Measurements from ENCODE around the gene SPCS3.

Gene SPCS3

DNA sequence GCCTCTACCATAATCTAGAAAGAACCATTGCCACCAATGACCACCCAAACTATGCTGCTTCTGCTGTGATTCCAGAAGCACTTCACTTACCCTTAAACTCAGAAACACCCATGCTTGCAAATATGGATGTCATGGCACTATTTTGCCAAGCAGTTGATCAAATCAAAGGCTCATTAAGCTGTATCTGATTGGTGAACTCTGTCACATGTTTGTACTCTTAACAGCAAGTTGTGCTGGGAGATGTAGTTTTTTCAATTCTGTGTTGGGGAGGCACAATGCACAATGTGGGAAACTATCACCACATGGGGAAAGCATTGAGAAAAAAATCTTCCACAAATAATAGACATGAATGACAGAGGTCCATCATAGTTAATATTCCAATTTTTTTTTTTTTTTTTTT lies 19.2 kb upstream of the SPCS3 start:
- no peak overlapping the region for H2AK5ac ChIP-seq (ENCODE audit: low read depth, low read length)
- H4K91ac ChIP-seq (ENCODE audit: low read depth, low read length, poor library complexity) = no peak overlapping the region
- H3K79me1 ChIP-seq (ENCODE audit: low read depth, low read length) = no peaks in the 10 kb centered on the region
- H2AFZ ChIP-seq (ENCODE audit: low read length) = no peak overlapping the region
- DNase-seq (ENCODE audit: low spot score) = no peak
- no peak overlapping the region for H3K4ac ChIP-seq (ENCODE audit: low read length)
- no peak overlapping the region for H2BK12ac ChIP-seq (ENCODE audit: low read length)
- no peaks in the 10 kb centered on the region for H3K9me3 ChIP-seq (replicated peaks in 1 of 2; ENCODE audit: control insufficient read depth in 2 of 2, insufficient read depth in 1 of 2, low read depth in 1 of 2, low read length in 2 of 2)
- H3K23ac ChIP-seq (ENCODE audit: low read depth, low read length, poor library complexity) = no peak overlapping the region
- no peak overlapping the region for H2BK120ac ChIP-seq (ENCODE audit: low read depth, low read length)
- no peak overlapping the region for H3K4me3 ChIP-seq (ENCODE audit: low read length in 2 of 2)
- H2BK15ac ChIP-seq (ENCODE audit: low read length) = no peak overlapping the region
- no peak overlapping the region for H3K27ac ChIP-seq (replicated peaks; ENCODE audit: low read length)
- H2BK5ac ChIP-seq (ENCODE audit: low read length) = no peak overlapping the region
- H3K18ac ChIP-seq (ENCODE audit: low read length) = no peak overlapping the region
- no peak overlapping the region for H3K14ac ChIP-seq (ENCODE audit: low read length)
- no peak overlapping the region for H3K4me2 ChIP-seq (ENCODE audit: insufficient read depth, low read length, poor library complexity, severe bottlenecking)
- no peak overlapping the region for H4K8ac ChIP-seq (ENCODE audit: low read depth, low read length)
- H3K4me1 ChIP-seq (ENCODE audit: control insufficient read depth in 2 of 2, insufficient read depth in 1 of 2, low read depth in 1 of 2, low read length in 2 of 2) = peaks cover 0 to 2% of the 10 kb centered on the region in 2 donors
- no peak overlapping the region for H3K9ac ChIP-seq (ENCODE audit: low read depth, low read length, poor library complexity)
- no peaks in the 10 kb centered on the region for H3K36me3 ChIP-seq (replicated peaks in 1 of 2; ENCODE audit: control insufficient read depth in 2 of 2, insufficient read depth in 2 of 2, low read length in 2 of 2)
- H3K27me3 ChIP-seq (ENCODE audit: control insufficient read depth in 3 of 3, insufficient read depth in 3 of 3, low read depth in 1 of 3, low read length in 3 of 3) = no peaks in the 10 kb centered on the region

DNA sequence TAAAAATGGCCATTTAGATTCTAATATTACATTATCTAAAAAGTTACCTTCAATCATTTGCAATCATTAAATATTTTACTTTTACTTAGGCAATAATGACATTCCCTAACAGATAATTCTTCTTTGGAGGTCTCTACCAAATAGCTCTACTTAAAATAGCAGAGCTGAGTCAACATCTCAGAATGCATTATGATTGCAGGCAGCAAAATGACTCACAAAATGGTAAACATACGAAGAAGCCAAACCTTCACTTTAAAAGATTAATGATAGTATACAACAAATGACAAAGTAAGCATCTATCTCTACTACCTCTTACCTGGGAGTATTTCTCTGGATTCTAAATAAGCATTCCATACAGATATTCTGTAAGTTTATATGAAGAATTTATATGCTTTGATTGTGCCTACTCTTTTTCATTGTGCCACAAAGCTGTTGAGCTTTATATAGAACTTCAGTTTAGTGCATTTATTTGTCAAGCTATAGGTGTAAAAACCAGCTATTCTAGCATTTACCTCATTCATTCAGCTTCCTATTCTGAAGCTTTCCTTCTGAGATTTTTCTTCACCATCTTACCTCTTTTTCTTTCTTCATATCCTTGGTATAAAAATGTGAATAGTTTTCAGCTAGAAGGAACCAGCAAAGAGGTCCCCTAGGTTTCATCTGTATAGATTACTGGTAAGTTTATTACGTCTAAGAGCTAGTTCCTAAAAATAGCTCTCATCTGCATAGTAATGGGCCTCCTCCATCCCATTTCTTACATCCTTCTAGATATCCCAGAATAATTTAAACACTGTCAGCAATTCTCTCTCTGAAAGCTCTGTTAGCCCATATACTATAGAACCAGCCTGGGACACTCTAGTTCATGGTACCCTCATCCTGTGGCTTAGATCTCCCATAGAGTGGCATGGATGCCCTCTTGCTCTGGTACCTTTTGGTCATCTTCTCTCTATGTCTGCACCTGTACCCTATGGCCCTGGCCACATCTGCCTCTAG lies 17.2 kb upstream of the SPCS3 start:
- Histone ChIP-seq H3K4me1 (ENCODE audit: control insufficient read depth in 2 of 2, insufficient read depth in 1 of 2, low read depth in 1 of 2, low read length in 2 of 2) (no peaks in the 10 kb centered on the region), H3K14ac (ENCODE audit: low read length) (no peak overlapping the region), H3K4me2 (ENCODE audit: insufficient read depth, low read length, poor library complexity, severe bottlenecking) (no peak overlapping the region), H2BK15ac (ENCODE audit: low read length) (no peak overlapping the region), H2BK120ac (ENCODE audit: low read depth, low read length) (no peak overlapping the region), H3K79me1 (ENCODE audit: low read depth, low read length) (no peaks in the 10 kb centered on the region), H4K8ac (ENCODE audit: low read depth, low read length) (no peak overlapping the region), H3K36me3 (replicated peaks in 1 of 2; ENCODE audit: control insufficient read depth in 2 of 2, insufficient read depth in 2 of 2, low read length in 2 of 2) (no peaks in the 10 kb centered on the region), H3K9me3 (replicated peaks in 1 of 2; ENCODE audit: control insufficient read depth in 2 of 2, insufficient read depth in 1 of 2, low read depth in 1 of 2, low read length in 2 of 2) (no peaks in the 10 kb centered on the region), H2AFZ (ENCODE audit: low read length) (no peak overlapping the region), H3K27me3 (ENCODE audit: control insufficient read depth in 3 of 3, insufficient read depth in 3 of 3, low read depth in 1 of 3, low read length in 3 of 3) (no peaks in the 10 kb centered on the region), H3K4ac (ENCODE audit: low read length) (no peak overlapping the region), H2BK5ac (ENCODE audit: low read length) (no peak overlapping the region), H3K27ac (replicated peaks; ENCODE audit: low read length) (no peak overlapping the region), H2BK12ac (ENCODE audit: low read length) (no peak overlapping the region), H2AK5ac (ENCODE audit: low read depth, low read length) (no peak overlapping the region), H4K91ac (ENCODE audit: low read depth, low read length, poor library complexity) (no peak overlapping the region), H3K4me3 (ENCODE audit: low read length in 2 of 2) (no peak overlapping the region), H3K23ac (ENCODE audit: low read depth, low read length, poor library complexity) (no peak overlapping the region), H3K18ac (ENCODE audit: low read length) (no peak overlapping the region), H3K9ac (ENCODE audit: low read depth, low read length, poor library complexity) (no peak overlapping the region)
- no CpG with 5 or more reads among the region's 2 CpGs for WGBS, 2 donors (ENCODE audit: extremely low coverage in 2 of 2, insufficient read length in 2 of 2, insufficient replicate concordance in 1 of 2)
- no peak for DNase-seq (ENCODE audit: low spot score)

DNA sequence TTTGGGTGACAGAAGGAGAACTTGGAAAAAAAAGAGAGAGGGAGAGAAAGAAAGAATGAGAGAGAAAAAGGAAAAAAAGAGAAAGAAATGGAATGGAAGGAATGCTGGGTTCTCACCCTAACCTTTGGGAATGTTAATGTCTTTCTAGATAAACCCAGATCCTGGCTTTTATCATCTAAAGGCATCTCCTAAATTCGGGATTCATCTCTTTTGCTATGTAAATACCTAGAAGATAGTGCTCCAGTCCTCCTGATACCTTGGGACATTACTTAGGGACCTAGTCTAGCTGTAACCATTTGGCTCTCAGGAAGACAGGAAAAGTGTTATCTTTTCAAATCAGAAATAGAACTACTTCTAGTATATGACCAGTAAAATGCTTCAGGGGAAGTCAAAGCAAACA lies 15.8 kb upstream of the SPCS3 start:
- H3K27ac ChIP-seq (replicated peaks; ENCODE audit: low read length) = no peak overlapping the region
- no peak overlapping the region for H2BK5ac ChIP-seq (ENCODE audit: low read length)
- no peaks in the 10 kb centered on the region for H3K79me1 ChIP-seq (ENCODE audit: low read depth, low read length)
- H3K4ac ChIP-seq (ENCODE audit: low read length) = no peak overlapping the region
- no peak overlapping the region for H3K4me3 ChIP-seq (ENCODE audit: low read length in 2 of 2)
- H2AFZ ChIP-seq (ENCODE audit: low read length) = no peak overlapping the region
- H3K9ac ChIP-seq (ENCODE audit: low read depth, low read length, poor library complexity) = no peak overlapping the region
- H3K9me3 ChIP-seq (replicated peaks in 1 of 2; ENCODE audit: control insufficient read depth in 2 of 2, insufficient read depth in 1 of 2, low read depth in 1 of 2, low read length in 2 of 2) = no peaks in the 10 kb centered on the region
- no peak overlapping the region for H4K91ac ChIP-seq (ENCODE audit: low read depth, low read length, poor library complexity)
- H3K4me2 ChIP-seq (ENCODE audit: insufficient read depth, low read length, poor library complexity, severe bottlenecking) = no peak overlapping the region
- no peaks in the 10 kb centered on the region for H3K36me3 ChIP-seq (replicated peaks in 1 of 2; ENCODE audit: control insufficient read depth in 2 of 2, insufficient read depth in 2 of 2, low read length in 2 of 2)
- H3K23ac ChIP-seq (ENCODE audit: low read depth, low read length, poor library complexity) = no peak overlapping the region
- no peaks in the 10 kb centered on the region for H3K27me3 ChIP-seq (ENCODE audit: control insufficient read depth in 3 of 3, insufficient read depth in 3 of 3, low read depth in 1 of 3, low read length in 3 of 3)
- H2AK5ac ChIP-seq (ENCODE audit: low read depth, low read length) = no peak overlapping the region
- H3K4me1 ChIP-seq (ENCODE audit: control insufficient read depth in 2 of 2, insufficient read depth in 1 of 2, low read depth in 1 of 2, low read length in 2 of 2) = no peaks in the 10 kb centered on the region
- no peak overlapping the region for H4K8ac ChIP-seq (ENCODE audit: low read depth, low read length)
- H2BK15ac ChIP-seq (ENCODE audit: low read length) = no peak overlapping the region
- WGBS, 2 donors (ENCODE audit: extremely low coverage in 2 of 2, insufficient read length in 2 of 2, insufficient replicate concordance in 1 of 2) = no CpG with 5 or more reads among the region's 1 CpG
- no peak overlapping the region for H3K14ac ChIP-seq (ENCODE audit: low read length)
- H2BK12ac ChIP-seq (ENCODE audit: low read length) = no peak overlapping the region
- H3K18ac ChIP-seq (ENCODE audit: low read length) = no peak overlapping the region
- DNase-seq (ENCODE audit: low spot score) = no peak
- no peak overlapping the region for H2BK120ac ChIP-seq (ENCODE audit: low read depth, low read length)

DNA sequence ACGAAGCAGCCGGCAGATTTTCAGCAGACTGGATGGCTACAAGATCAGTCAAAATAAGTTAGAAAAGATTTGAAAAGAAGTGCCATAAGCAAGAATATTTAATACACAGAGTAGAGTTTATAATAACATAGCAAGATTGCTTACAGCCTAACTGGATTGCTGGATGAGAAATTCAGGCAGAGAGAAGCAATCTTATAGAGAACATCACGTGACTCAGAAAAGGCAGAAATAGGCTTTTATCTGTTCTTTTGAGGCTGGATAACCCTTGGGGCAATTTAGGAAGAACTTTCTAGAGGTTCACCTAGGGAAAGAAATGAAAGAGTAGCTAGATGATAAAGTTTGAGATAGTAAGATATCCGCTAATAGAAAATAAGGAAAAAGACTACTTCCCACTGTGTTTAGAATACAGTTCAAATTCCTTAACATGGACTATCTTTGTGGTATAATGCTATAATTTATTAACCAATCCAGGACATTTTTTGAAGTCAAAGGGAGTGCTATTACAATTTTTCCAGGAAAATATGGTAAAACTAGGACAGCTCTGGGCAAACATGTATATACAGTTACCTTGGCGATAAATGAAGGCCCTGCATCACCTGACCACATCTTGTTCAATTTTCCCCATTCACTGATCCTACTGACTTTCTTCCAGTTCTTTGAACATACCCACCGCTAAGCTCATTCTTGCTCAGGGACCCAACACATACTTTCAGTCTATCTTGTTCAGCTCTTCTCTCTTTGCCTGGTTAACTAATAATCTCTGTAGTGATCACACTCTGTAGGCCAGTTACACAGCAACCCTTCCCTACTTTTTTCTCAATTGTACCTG lies 12.7 kb upstream of the SPCS3 start:
- Histone ChIP-seq H2BK12ac (ENCODE audit: low read length) (no peak overlapping the region), H3K4ac (ENCODE audit: low read length) (no peak overlapping the region), H3K4me3 (ENCODE audit: low read length in 2 of 2) (no peak overlapping the region), H4K91ac (ENCODE audit: low read depth, low read length, poor library complexity) (no peak overlapping the region), H3K79me1 (ENCODE audit: low read depth, low read length) (no peaks in the 10 kb centered on the region), H3K23ac (ENCODE audit: low read depth, low read length, poor library complexity) (no peak overlapping the region), H3K18ac (ENCODE audit: low read length) (no peak overlapping the region), H2AK5ac (ENCODE audit: low read depth, low read length) (no peak overlapping the region), H3K4me1 (ENCODE audit: control insufficient read depth in 2 of 2, insufficient read depth in 1 of 2, low read depth in 1 of 2, low read length in 2 of 2) (no peaks in the 10 kb centered on the region), H3K36me3 (replicated peaks in 1 of 2; ENCODE audit: control insufficient read depth in 2 of 2, insufficient read depth in 2 of 2, low read length in 2 of 2) (no peaks in the 10 kb centered on the region), H4K8ac (ENCODE audit: low read depth, low read length) (no peak overlapping the region), H2BK5ac (ENCODE audit: low read length) (no peak overlapping the region), H3K9me3 (replicated peaks in 1 of 2; ENCODE audit: control insufficient read depth in 2 of 2, insufficient read depth in 1 of 2, low read depth in 1 of 2, low read length in 2 of 2) (no peaks in the 10 kb centered on the region), H2BK15ac (ENCODE audit: low read length) (no peak overlapping the region), H3K4me2 (ENCODE audit: insufficient read depth, low read length, poor library complexity, severe bottlenecking) (no peak overlapping the region), H2BK120ac (ENCODE audit: low read depth, low read length) (no peak overlapping the region), H3K14ac (ENCODE audit: low read length) (no peak overlapping the region), H3K27ac (replicated peaks; ENCODE audit: low read length) (no peak overlapping the region), H2AFZ (ENCODE audit: low read length) (no peak overlapping the region), H3K9ac (ENCODE audit: low read depth, low read length, poor library complexity) (no peak overlapping the region), H3K27me3 (ENCODE audit: control insufficient read depth in 3 of 3, insufficient read depth in 3 of 3, low read depth in 1 of 3, low read length in 3 of 3) (no peaks in the 10 kb centered on the region)
- WGBS, 2 donors (ENCODE audit: extremely low coverage in 2 of 2, insufficient read length in 2 of 2, insufficient replicate concordance in 1 of 2) = no CpG with 5 or more reads among the region's 6 CpGs
- DNase-seq (ENCODE audit: low spot score) = no peak
